HG02870 (cell line): Measurements from ENCODE around the gene CCDC194.
A peak's percentile ranks its signal among the peaks of the same experiment; 100 is the strongest.
"Not testable (repeated sequence)": the region's sequence is repeated elsewhere in the genome, so short reads cannot be mapped to it uniquely, and the experiment has no call there.

Source experiments
- ATAC-seq: cut with Tn5 transposase; IDR thresholded peaks from one replicate; pipeline ENCODE4 v1.9.1; 2021; ENCODE audit warnings: mild to moderate bottlenecking, moderate library complexity; ENCODE audit not compliant: unreplicated experiment

Gene CCDC194

DNA sequence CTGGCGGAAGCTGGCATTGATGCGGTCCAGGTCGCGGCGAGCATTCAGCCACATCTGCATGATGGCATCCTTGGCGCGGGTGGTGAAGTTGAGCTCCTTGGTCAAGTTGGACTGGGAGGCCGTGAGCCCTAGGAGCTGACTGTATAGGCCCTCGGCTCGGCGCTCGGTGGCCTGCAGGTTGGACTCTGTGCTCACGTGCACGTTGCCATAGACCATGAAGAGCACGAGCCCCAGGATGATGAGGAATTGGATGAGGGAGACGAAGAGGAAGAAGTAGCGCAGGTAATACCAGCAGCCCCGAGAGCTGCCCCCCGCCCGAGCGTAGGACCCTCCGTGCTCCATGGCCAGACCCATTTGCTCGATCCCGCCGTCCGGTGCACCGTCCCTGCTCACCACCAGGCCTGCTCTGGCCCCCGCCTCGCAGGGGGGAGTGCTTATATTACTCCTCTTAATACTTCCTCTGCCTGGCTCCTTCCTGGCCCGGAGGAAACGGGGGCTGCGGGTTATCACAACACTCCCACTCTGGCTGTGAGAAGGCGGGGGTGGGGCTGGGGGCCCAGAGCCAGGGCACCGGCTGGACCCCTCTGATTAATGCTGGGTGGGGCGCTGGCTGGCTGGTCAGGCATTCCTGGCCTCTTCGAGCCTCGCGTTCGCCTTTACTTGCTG lies 16.9 kb downstream of the CCDC194 start, which contains the start of gene PLVAP:
TSS of gene PLVAP (minus strand) at position 408 of the 666 bp plus-strand sequence. CDS start at position 354, 54 bp downstream.
- no peak for ATAC-seq

DNA sequence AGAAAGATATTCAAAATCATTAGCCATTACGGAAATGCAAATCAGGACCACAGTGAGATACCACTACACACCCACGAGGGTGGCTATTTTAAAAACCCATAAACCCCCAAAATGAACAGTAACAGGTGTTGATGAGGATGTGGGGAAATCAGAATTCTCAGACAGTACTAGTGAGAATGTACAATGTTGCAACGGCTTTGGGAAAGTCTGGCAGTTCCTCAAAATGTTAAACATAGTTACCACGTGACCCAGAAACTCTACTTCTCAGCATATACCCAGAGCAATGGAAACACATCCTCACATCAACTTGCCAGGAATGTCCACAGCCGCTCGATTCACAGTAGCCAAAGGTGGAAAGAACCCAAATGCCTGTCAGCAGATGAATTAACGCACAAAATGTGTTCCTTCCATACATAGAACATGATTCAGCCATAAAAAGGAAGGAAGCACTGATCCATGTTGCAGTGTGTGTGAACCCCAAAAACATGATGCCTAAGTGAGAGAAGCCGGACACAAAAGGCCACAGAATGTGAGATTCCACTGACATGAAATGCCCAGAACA lies 23.9 kb downstream of the CCDC194 start:
- peak; percentile 85 for ATAC-seq

DNA sequence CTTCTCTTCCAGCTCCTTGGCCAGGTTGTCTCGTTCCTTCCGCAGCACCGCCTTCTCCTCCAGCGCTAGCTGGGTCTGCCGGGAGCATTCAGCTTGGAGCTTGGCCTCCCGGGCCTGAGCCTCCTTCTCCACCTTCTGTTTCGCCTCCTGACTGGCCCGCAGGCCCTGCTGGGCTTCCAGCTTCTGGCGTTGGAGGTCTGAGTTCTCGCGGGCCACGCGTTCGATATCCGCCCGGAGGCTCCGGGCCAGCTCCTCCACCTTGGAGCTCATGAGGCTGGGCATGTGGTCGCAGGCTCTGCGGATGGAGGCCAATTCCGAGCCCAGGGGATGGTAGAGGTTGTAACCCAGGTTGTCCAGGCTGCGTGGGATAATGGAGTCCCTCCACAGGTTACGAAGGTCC lies 28.6 kb downstream of the CCDC194 start:
- no peak for ATAC-seq

DNA sequence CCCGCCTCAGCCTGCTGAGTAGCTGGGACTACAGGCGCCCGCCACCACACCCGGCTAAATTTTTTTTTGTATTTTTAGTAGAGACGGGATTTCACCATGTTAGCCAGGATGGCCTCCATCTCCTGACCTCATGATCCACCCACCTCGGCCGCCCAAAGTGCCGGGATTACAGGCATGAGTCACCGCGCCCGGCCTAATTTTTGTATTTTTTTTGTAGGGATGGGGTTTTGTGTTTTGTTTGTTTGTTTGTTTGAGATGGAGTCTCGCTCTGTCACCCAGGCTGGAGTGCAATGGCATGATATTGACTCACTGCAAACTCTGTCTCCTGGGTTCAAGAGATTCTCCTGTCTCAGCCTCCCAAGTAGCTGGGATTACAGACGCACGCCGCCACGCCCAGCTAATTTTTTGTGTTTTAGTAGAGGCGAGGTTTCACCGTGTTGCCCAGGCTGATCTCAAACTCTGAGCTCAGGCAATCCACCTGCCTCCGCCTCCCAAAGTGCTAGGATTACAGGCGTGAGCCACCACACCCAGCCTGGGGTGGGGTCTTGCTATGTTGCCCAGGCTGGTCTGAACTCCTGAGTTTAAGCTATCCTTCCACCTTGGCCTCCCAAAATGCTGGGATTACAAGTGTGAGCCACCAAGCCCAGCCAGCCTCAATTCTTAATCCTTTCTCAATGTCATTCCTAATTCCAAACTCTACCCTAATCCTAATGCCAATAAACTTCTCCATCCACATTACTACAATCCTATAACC lies 30.0 kb downstream of the CCDC194 start:
- ATAC-seq = not testable (repeated sequence)

DNA sequence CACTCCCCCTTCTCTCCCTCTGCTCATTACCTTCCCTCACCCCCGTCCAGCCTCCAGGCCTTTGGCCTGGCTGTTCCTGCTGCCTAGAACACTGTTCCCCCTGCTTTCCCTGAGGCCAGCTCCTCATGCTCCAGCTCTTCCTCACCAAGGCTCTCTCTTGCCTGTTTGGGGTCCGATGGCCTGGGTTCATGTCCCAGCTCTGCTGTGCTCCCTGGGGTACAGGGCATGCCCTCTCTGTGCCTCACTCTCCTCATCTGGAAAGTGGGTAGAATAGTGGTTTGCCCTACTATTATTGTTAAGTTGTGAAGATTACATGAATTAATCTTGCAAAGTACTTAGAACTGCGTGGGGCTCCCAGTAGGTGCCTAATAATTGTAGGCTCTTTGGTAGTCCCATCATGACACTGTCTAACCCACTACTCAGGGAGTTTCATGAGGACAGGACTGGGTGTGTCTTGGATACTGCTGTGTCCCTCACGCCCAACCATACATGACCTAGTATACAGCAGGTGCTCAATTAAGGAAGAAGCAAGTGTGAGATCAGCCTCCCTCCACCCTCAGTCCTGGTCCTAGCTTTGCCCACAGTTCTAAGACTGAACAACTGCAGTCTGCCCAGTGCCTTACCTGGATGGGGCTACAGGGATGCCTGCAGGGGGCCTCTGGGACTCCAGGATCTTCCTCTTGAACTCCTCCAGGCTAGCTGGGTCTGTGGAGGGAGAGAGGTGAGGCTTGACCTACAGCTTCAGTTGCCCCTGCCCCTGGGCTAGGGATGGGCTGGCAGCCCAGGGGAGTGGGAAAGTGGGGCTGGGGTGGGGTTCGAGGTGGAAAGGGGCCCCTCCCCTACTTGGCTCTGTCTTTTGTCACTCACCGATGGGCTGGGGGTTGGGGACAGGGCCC lies 33.8 kb downstream of the CCDC194 start:
- no peak for ATAC-seq

DNA sequence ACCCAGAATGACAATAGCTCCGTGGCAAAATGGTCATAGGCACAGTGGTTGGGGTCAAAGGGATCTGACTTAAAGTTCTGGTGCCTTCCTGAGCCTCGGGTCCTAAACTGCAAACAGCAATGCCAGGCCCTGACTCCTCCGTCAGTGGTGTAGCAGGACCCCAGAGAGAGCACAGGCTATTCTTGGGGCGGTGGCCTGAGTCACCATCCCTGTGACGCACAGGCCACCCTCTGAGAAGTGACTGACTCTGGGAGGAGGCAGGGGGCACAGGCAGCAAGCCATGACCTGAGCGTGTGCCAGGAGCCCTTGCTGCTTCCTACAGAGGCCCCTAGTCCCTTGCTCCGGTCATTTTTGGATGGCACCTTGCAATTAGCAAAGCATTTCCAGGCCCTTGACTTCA lies 35.6 kb downstream of the CCDC194 start:
- ATAC-seq = no peak

DNA sequence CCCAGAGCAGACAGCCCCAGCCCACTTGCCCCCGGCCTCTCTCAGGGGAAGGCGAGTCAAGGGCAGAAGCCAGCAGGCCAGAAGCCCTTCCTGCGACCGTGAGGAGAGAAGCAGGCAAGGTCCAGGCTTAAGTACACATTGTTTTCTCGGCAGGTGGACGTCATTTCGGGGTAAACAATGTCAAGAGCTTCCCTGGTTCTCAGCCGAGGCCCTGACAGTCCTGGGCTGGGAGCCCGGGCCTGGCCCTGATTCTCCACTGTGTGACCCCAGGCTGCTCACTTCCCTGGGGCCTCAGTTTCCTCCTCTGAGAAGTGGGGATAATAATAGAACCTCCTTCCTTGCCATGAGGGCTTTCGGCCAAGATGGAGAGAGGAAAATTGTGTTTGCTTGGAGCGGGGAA lies 36.3 kb downstream of the CCDC194 start:
- ATAC-seq = no peak

DNA sequence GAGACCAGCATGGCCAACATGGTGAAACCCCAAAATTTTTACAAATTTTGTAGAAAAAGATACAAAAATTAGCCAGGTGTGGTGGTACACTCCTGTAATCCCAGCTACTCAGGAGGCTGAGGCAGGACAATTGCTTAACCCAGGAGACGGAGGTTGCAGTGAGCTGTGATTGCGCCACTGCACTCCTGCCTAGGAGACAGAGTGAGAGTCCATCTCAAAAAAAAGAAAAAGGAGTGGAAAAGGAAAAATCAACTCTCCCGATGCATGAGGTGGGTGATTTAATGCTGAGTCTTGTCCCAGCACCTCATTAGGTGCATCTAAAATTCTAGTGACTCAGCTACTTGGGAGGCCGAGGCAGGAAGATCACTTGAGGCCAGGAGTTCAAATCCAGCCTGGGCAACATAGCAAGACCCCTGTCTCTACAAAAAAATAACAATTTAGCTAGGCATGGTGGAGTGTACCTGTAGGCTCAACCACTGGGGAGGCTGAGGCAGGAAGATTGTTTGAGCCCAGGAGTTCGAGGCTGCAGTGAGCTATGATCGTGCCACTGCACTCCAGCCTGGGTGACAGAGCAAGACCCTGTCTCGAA lies 36.8 kb downstream of the CCDC194 start:
- no peak for ATAC-seq

DNA sequence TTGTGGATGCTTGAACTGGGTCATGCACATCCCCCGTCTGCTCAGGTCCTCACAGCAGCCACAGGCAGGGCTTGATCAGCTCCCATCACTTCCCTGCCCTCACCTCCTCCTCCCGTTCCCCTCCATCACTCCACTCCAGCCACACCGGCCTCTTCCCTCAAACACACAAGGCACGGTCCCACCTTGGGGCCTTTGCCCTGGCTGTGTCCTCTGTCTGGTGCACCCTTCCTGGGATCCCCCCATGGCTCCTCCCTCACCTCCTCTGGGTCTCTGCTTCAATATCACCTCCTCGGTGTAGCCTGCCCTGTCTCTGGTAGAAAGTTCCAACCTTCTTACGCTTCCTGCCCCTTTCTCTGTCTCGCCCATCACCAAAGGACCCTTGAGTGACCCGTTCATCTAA lies 40.6 kb downstream of the CCDC194 start:
- ATAC-seq = no peak

- no peak for ATAC-seq
Observed at GRCh38 chr19:17352608-17353280, 41.3 kb downstream of the CCDC194 start.

DNA sequence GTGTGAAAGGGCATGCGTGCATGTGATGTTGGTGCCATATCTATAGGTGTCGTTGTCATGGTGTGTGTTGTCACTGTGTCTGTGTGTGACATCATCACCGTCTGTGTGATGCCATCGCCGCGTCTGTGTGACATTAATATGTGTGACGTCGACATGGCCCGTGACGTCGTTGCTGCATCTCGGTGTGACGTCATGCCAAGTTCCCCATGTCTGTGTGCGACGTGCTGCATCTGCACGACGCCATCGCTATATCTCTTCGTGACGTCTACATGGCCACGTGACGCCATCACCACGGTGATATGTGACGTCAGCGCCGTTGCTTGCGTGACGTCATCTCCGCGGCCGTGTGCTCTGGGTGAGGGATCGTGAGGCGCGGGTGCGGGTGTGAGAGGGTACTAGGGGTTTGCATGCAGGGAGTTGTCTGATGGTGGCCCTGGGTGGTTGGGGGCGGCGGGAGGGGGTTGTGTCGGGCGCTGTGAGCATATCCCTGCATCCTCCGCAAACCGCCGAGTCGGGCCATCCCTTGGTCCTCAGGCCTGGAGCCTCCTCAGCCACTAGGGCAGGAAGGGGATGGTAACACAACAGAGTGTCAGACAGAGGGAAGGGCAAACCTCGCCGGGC lies 42.1 kb downstream of the CCDC194 start:
- no peak for ATAC-seq

GRCh38 chr19:17348700-17349099 lies 45.3 kb downstream of the CCDC194 start:
- ATAC-seq = no peak

GRCh38 chr19:17347877-17348276 lies 46.1 kb downstream of the CCDC194 start:
- no peak for ATAC-seq

DNA sequence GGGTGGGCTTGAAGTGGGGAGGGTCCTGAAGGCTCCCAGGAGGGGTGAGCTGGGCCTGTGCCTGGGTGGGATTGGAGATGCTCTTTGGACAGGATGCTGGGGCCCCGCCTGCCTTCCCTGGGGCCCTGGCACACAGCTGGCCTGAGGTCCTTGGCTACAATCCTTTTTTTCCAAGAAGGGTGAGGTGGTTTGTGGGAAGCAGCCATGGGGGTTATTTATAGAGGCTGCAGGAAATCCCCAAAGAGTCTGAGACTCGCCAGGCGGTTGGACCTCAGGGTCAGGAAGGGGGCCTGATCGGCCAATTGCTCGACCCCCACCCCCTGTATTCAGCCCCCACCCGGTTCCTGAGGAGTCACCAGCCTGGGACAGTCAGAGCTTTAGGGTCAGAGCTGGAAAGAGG lies 46.6 kb downstream of the CCDC194 start:
- no peak for ATAC-seq

GRCh38 chr19:17346109-17346671 lies 47.8 kb downstream of the CCDC194 start:
- ATAC-seq = no peak

DNA sequence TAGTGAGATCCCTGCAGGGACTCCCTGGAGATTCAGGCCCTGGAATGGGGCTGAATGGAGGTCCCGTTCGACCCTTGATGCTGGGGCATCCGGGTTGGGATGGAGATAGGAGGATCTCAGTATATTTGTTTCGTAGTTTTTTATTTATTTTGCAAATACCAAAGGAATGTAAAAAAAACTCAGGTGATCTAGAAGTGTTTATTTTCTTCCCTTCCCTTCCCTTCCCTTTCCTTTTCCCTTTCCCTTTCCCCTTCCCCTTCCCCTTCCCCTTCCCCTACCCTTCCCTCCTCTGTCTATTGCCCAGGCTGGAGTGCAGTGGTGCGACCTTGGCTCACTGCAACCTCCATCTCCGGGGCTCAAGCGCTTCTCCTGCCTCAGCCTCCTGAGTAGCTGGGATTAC lies 52.2 kb downstream of the CCDC194 start:
- ATAC-seq = no peak

- ATAC-seq = no peak
Observed at GRCh38 chr19:17341386-17341785, 52.6 kb downstream of the CCDC194 start.

- ATAC-seq = no peak
Observed at GRCh38 chr19:17340871-17341357, 53.1 kb downstream of the CCDC194 start.
